Adipocyte (in vitro differentiated cells): ENCODE data around the gene PACC1.

ENCODE experiments used
- DNase-seq: peaks from one replicate; pipeline ENCODE4 v3.0.0-alpha.2; 2015; ENCODE audit warnings: low read depth
- H3K27me3 ChIP-seq: replicated peaks from 2 replicates; pipeline ENCODE4 v1.7.0; 2013; ENCODE audit warnings: mild to moderate bottlenecking, low read length, moderate library complexity; ENCODE audit not compliant: control insufficient read depth, insufficient read depth
- H3K36me3 ChIP-seq: 2 replicates; pipeline ENCODE4 v1.7.0; 2013; ENCODE audit warnings: low read length, mild to moderate bottlenecking, moderate library complexity; ENCODE audit not compliant: control insufficient read depth, insufficient read depth, severe bottlenecking
- H3K4me1 ChIP-seq: 2 replicates; pipeline ENCODE4 v1.7.0; 2013; ENCODE audit warnings: mild to moderate bottlenecking, low read length, moderate library complexity; ENCODE audit not compliant: control insufficient read depth, insufficient read depth
- H3K4me3 ChIP-seq: 2 replicates; pipeline ENCODE4 v1.7.0; 2013; ENCODE audit warnings: mild to moderate bottlenecking, low read length, moderate library complexity
- H3K9ac ChIP-seq: 2 replicates; pipeline ENCODE4 v1.7.0; 2013; ENCODE audit warnings: mild to moderate bottlenecking, low read length, moderate library complexity
- H3K9me3 ChIP-seq: 2 replicates; pipeline ENCODE4 v1.7.0; 2013; ENCODE audit warnings: mild to moderate bottlenecking, low read length, moderate library complexity; ENCODE audit not compliant: control insufficient read depth

PACC1 gene

DNA sequence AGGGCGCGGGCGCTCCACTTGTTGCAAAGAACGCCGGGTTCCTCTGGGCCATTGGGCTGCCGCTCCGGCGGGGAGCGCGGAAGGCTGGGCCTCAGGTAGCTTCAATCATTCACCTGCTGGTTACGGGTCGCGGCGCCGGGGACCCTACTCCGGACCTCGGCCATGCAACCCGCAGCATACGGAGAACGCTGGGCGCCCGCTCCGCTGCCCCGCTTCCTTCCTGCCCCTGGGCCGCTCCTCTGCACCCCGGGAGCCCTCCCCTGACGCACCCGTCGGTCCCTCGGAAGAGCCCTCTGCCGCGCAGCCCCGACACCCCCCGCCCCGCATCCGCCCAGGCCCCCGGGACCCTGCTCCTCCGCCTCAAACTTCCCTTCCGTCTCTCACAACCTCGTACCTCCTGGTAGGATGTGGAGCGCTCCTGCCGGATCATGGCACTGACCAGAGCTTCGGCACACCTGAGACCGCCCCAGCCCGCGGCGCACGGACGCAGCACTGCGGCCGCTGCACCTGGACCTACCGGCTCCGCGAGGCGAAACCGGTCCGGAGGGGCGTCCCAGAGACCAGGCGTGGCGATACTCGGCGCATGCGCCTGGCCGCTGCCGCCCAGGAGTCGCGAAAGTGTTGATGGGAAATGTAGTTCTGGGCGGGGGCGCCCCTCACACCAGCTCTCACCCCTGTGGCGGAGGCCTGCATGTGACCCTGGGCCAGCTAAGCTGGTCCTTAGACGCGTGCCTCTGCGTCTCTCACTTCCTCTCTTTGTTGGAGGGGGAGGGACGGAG, at the start of gene PACC1:
PACC1 (minus strand) TSS at position 559 of the 779 bp plus-strand sequence; CDS start at position 430, 129 bp downstream.
- Histone ChIP-seq H3K27me3 (peaks cover 2% of the 10 kb centered on the region), H3K36me3 (peaks cover 8% of the 10 kb centered on the region)

DNA sequence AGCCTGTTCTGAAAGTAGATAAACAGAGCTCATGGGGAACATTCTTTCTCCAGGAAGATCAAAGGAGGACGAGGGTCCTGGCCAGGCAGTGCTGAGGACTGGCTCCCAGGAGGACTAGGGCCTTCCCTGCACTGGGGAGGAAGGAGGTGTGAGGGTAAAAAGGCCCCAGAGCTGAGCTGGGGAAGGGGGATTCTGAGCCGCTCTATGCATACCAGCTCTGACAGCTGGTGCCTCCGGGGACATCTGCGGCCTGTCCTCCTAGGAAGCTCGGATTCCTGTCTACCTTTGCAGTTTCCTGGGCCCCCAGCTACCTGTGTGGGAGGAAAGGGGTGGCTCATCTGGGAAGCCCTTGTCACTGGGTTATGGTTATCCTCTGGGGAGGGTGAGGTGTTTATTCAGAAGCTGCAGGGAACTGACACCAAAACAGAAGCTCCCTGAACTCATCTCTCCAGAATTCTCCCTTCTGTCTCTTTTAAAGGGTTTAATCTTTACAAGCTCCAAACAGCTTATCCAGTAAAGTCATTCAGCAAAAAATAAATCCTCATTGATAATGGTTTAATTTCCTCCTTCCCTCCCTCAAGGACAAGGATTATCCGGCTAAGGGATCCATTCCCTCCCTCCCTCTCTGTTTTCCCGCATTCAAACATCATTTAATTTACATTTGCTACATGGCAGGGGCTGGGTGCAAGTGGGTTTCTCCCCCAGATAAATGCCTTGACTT, 49.0 kb upstream of the PACC1 start:
- H3K9ac ChIP-seq = no peak overlapping the region
- no peak overlapping the region for H3K4me3 ChIP-seq
- no peak for DNase-seq
- no peaks in the 10 kb centered on the region for H3K27me3 ChIP-seq
- H3K36me3 ChIP-seq = no peaks in the 10 kb centered on the region
- H3K4me1 ChIP-seq = no peaks in the 10 kb centered on the region
- H3K9me3 ChIP-seq = no peaks in the 10 kb centered on the region

More for the DNA sequence above, at the start of gene PACC1:
- Histone ChIP-seq H3K4me1 (no peaks in the 10 kb centered on the region), H3K4me3 (peak within 1 kb of the TSS; percentile 84), H3K9me3 (no peaks in the 10 kb centered on the region), H3K9ac (peak within 1 kb of the TSS; percentile 57)
- DNase-seq = peak; percentile 93

DNA sequence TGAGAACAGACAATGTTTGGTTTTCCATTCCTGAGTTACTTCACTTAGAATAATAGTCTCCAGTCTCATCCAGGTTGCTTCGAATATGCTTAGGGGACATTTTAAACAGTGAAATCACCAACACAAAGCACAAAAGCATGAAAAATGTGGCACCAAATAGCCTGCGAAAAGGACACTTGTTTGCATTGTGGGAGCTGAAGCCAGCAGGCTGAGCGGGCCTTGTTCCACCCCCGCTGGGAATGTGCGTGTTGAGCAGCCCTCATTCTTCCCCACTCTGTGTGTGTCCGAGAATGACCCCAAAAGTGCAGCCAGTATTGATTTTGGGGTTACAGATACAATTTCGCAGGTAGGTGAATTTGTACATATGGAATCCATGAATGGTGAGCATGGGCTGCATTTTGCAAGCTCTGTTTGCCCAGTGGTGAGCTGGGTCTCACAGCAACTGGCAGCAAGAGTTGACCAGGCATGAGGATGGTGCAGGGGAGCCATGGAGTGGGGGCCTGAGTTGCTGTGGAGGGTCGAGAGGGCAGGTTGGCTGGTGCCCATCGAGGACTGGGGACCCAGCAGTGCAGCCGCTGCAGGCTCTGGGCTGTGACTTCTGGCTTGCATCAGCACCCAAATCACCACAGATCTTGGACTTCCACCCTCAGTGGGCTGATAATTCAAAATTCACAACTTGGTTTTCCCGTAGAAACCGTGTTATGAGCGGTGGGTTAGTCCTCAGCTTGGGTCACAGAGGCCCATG, 47.4 kb upstream of the PACC1 start:
- DNase-seq = no peak
- Histone ChIP-seq H3K36me3 (no peaks in the 10 kb centered on the region), H3K4me1 (no peaks in the 10 kb centered on the region), H3K27me3 (no peaks in the 10 kb centered on the region), H3K9me3 (peaks cover 13% of the 10 kb centered on the region), H3K9ac (no peak overlapping the region), H3K4me3 (no peak overlapping the region)

DNA sequence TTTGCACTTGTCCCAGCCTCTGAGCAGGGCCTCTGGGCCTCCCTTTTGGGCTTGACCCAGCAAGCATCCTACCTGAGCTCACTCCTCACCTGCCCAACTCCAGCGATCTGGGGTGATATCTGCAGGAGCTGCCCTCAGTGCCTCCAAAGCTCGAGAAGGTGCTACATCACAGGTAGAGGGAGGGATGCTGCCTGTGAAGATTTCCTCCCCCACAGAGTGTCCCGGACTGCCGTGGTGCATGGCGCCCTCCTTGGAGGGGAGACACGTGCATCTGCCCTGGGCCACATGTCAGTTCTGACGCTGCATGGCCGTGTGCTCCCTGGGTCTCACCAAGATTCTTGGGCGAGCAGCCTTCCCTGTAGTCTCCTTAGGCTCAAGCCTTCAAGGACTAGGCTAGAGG, 45.7 kb upstream of the PACC1 start:
- no peak for DNase-seq
- H3K4me1 ChIP-seq = peaks cover 5% of the 10 kb centered on the region
- no peaks in the 10 kb centered on the region for H3K36me3 ChIP-seq
- no peak overlapping the region for H3K9ac ChIP-seq
- H3K4me3 ChIP-seq = no peak overlapping the region
- H3K9me3 ChIP-seq = peaks cover 13% of the 10 kb centered on the region
- H3K27me3 ChIP-seq = no peaks in the 10 kb centered on the region

DNA sequence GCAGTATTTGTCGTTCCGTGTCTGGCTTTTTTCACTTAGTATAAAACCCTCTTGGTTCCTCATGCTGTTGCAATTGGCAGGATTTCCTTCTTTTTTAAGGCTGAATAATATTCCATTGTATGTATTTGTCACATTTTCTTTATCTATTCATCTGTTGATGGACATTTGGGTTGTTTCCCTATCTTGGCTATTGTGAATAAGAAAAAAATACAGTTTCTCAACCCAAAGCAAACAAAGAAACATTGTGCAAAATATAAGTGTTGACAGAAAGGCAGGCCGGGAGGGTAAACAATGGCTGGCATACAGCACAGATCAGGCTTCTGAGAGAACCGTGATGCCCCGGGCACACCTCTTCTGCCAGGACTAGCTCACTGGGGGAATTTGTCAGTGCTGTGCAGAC, 45.0 kb upstream of the PACC1 start:
- Histone ChIP-seq H3K4me3 (no peak overlapping the region), H3K4me1 (peaks cover 5% of the 10 kb centered on the region), H3K36me3 (no peaks in the 10 kb centered on the region), H3K9me3 (peaks cover 13% of the 10 kb centered on the region), H3K27me3 (no peaks in the 10 kb centered on the region), H3K9ac (no peak overlapping the region)
- DNase-seq = no peak

- Histone ChIP-seq H3K27me3 (no peaks in the 10 kb centered on the region), H3K4me1 (peaks cover 5% of the 10 kb centered on the region), H3K9me3 (peaks cover 13% of the 10 kb centered on the region), H3K4me3 (no peak overlapping the region), H3K9ac (no peak overlapping the region), H3K36me3 (no peaks in the 10 kb centered on the region)
- no peak for DNase-seq
These were observed 44.1 kb upstream of the PACC1 start for GRCh38 chr1:212458817-212459216.

GRCh38 chr1:212457740-212458338, 43.2 kb upstream of the PACC1 start:
- Histone ChIP-seq H3K9ac (no peak overlapping the region), H3K4me3 (no peak overlapping the region), H3K36me3 (no peaks in the 10 kb centered on the region), H3K9me3 (peaks cover 13% of the 10 kb centered on the region), H3K27me3 (no peaks in the 10 kb centered on the region), H3K4me1 (peaks cover 5% of the 10 kb centered on the region)
- DNase-seq = no peak

DNA sequence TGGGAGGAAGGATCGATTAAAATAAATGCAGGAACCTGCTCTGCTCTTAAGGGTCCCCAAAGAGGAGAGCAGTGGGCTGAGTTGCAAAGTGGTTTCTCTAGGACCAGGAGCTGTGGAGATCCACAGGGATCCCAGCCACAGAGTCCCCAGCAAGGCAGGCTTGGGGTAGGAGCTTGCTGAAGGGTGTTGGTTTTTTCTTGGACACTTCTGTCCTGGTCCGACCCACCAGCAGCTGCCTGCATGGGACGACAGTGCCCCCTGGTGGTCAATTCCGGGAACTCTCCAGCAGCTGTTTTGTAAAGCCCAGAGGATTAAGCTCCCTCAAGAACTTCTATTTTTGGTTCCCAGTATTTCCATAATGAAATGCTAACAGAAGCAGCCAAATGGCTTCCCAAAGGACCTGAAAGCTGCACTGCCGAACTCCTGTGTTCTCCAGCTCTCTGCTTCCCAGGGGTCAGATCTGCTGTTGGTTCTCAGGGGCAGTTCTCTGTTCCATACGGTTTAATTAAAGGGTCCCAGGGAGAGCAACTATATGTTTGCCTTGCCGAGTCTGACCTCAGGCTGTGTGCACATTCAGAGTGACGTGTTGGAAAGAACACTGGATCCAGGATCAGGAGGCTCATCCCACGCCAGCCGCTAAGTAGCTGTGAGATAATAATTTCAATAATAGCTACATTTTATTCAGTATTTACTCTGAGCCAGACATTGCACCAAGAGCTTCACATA, 41.3 kb upstream of the PACC1 start:
- Histone ChIP-seq H3K4me1 (peaks cover 8% of the 10 kb centered on the region), H3K27me3 (no peaks in the 10 kb centered on the region), H3K4me3 (peak overlapping the region; percentile 34), H3K9ac (peak overlapping the region; percentile 44), H3K36me3 (no peaks in the 10 kb centered on the region), H3K9me3 (peaks cover 13% of the 10 kb centered on the region)
- DNase-seq = peak; percentile 92

DNA sequence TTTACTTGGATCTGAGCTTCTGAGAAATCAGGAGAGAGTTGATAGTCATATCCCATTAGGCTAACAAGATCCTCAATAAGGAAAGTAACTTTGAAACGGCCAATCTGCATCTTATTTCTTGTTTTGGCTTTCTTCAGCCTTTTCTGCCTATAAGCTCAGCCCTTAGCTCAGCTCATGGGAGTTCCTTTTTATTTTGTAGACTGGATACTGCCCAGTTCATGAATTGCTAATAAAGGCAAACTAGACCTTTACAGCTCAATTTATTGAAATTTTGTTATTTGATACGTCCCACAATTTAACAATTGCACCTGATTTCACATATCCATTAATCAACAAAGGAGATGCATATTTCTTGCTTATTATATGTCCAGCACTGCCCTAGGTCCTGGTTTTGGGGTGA, 40.7 kb upstream of the PACC1 start:
- Histone ChIP-seq H3K27me3 (no peaks in the 10 kb centered on the region), H3K4me1 (peaks cover 8% of the 10 kb centered on the region), H3K9ac (no peak overlapping the region), H3K9me3 (peaks cover 13% of the 10 kb centered on the region), H3K4me3 (no peak overlapping the region), H3K36me3 (no peaks in the 10 kb centered on the region)
- DNase-seq = no peak

DNA sequence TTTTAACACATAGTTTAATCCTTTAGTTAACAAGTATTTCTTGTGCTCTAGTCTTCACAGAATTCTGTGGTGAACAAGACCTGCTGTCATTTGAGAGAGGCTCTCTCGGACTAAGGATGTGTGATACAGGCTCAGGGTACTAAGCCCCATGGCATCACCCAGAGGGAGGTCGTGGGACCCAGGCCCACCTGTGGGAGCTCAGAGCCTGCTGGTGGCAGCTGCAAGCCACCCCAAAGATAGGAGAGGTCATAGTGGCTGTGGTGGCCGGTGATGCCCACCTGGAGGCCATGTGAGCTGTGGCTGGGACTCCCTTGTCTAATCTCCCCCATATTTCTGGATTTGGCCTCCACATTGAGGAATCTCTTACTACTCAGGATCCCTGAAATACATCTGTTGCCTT, 40.1 kb upstream of the PACC1 start:
- Histone ChIP-seq H3K9me3 (peaks cover 13% of the 10 kb centered on the region), H3K4me3 (no peak overlapping the region), H3K36me3 (no peaks in the 10 kb centered on the region), H3K4me1 (peaks cover 8% of the 10 kb centered on the region), H3K9ac (no peak overlapping the region), H3K27me3 (no peaks in the 10 kb centered on the region)
- no peak for DNase-seq
